Chondrocyte (in vitro differentiated cells): ENCODE results near the gene CPA1. TPM values are rescaled to one million over a fixed set of nuclear protein-coding genes. Genes with fewer than 3 reads are reported as not detected.

ENCODE experiments used
- DNase-seq: peaks from one replicate; pipeline ENCODE4 v3.0.0; 2021; ENCODE audit warnings: mixed read lengths, low spot score
- H3K27ac Mint-ChIP-seq: one replicate; pipeline ENCODE4 v1.8.0; 2021; ENCODE audit warnings: mild to moderate bottlenecking, moderate library complexity, mixed read lengths; ENCODE audit not compliant: unreplicated experiment
- H3K27me3 Mint-ChIP-seq: 2 replicates; pipeline ENCODE4 v1.8.0; 2021; ENCODE audit warnings: low read depth, mixed read lengths
- H3K36me3 Mint-ChIP-seq: 2 replicates; pipeline ENCODE4 v1.8.0; 2021; ENCODE audit warnings: low read depth, mixed read lengths
- H3K4me1 Mint-ChIP-seq: 2 replicates; pipeline ENCODE4 v1.8.0; 2021; ENCODE audit warnings: low read depth, mild to moderate bottlenecking, mixed read lengths
- H3K4me3 Mint-ChIP-seq: one replicate; pipeline ENCODE4 v1.8.0; 2021; ENCODE audit warnings: mild to moderate bottlenecking, moderate library complexity, mixed read lengths; ENCODE audit not compliant: unreplicated experiment
- H3K9me3 Mint-ChIP-seq: 2 replicates; pipeline ENCODE4 v1.8.0; 2021; ENCODE audit warnings: low read depth, mixed read lengths
- total RNA-seq: library from RNA; stranded (reverse); gene quantifications from 3 replicates; pipeline ENCODE4 v1.2.1, GENCODE V29; 2021
- TF ChIP-seq, protein P1 (sequence below): fragments of 200-600 bp; sonication (generic); IDR thresholded peaks from 2 replicates; pipeline ENCODE4 v1.5.0; 2021; ENCODE audit warnings: antibody characterized with exemption, mild to moderate bottlenecking, moderate library complexity

The CPA1 gene
- total RNA-seq, 1 donor from 2014 or later: 0.20 TPM

DNA sequence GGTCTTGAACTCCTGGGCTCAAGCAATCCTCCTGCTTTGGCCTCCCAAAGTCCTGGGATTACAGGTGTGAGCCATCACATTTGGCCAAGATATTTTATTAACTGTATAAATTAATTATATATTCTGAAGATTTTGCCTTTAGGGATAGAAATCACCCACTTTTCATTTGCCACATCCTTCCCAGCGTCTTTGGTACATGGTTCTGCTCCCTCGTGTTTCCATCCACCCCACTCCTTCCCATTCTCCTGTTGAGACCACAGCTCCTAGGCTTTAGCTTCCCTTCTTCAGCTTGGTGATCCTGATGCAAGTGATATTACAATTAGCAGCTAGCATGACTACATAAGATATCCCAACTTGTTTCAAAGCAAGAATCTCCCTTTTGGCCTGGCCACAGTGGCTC, 8.4 kb downstream of the CPA1 start:
- TF ChIP-seq, protein P1, sequence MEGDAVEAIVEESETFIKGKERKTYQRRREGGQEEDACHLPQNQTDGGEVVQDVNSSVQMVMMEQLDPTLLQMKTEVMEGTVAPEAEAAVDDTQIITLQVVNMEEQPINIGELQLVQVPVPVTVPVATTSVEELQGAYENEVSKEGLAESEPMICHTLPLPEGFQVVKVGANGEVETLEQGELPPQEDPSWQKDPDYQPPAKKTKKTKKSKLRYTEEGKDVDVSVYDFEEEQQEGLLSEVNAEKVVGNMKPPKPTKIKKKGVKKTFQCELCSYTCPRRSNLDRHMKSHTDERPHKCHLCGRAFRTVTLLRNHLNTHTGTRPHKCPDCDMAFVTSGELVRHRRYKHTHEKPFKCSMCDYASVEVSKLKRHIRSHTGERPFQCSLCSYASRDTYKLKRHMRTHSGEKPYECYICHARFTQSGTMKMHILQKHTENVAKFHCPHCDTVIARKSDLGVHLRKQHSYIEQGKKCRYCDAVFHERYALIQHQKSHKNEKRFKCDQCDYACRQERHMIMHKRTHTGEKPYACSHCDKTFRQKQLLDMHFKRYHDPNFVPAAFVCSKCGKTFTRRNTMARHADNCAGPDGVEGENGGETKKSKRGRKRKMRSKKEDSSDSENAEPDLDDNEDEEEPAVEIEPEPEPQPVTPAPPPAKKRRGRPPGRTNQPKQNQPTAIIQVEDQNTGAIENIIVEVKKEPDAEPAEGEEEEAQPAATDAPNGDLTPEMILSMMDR: no peak
- no peak for DNase-seq
- peaks cover 3% of the 10 kb centered on the region for H3K9me3 Mint-ChIP-seq
- H3K36me3 Mint-ChIP-seq: no peaks in the 10 kb centered on the region
- H3K4me1 Mint-ChIP-seq: peaks cover 28% of the 10 kb centered on the region
- peak overlapping the region; percentile 46 for H3K27ac Mint-ChIP-seq
- no peaks in the 10 kb centered on the region for H3K27me3 Mint-ChIP-seq
- no peak overlapping the region for H3K4me3 Mint-ChIP-seq

DNA sequence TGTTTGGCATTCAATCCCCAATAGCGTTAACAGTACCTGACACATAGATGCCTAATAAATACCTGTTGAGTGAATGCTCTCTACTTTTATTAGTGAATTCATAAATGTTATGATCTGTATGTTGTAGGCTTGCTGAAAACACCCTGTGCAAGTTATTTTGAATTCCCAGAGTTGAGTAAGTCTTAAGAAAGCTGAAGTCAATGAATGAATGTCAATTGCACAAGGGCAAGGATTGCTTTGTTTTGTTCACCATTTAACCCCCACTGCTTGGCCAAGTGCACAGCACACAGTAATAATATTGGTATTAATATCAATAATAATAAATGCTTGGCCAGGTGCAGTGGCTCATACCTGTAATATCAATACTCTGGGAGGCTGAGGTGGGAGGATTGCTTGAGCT, 10.2 kb downstream of the CPA1 start:
- peaks cover 34% of the 10 kb centered on the region for H3K4me1 Mint-ChIP-seq
- no peaks in the 10 kb centered on the region for H3K27me3 Mint-ChIP-seq
- H3K9me3 Mint-ChIP-seq: peaks cover 3% of the 10 kb centered on the region
- TF ChIP-seq, protein P1: no peak
- H3K36me3 Mint-ChIP-seq: no peaks in the 10 kb centered on the region
- H3K4me3 Mint-ChIP-seq: no peak overlapping the region
- no peak for DNase-seq
- H3K27ac Mint-ChIP-seq: no peak overlapping the region

DNA sequence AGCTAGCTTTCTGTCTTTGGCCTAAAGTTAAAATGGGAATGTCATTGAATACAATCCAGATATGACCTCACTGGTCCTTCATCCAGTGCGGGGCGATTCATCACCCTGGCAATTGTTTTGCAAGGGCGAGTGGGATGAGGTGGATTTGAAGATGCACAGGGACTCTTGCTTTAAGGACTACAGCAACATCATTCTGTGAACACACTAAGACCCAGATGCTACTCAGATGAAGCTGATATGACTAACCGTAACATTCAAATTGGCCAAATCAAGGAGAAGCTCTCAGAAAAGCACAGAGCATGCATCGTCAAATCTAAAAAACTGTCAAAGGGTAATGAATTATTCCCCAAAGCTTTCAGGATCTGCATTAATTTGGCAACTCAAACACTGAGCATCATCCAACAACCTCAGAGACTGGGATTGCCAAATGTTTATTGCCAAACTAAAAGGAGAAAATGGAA, 12.8 kb downstream of the CPA1 start:
- no peaks in the 10 kb centered on the region for H3K36me3 Mint-ChIP-seq
- DNase-seq: no peak
- H3K4me3 Mint-ChIP-seq: no peak overlapping the region
- no peak overlapping the region for H3K27ac Mint-ChIP-seq
- no peaks in the 10 kb centered on the region for H3K27me3 Mint-ChIP-seq
- peaks cover 3% of the 10 kb centered on the region for H3K9me3 Mint-ChIP-seq
- H3K4me1 Mint-ChIP-seq: peaks cover 52% of the 10 kb centered on the region
- TF ChIP-seq, protein P1: no peak

DNA sequence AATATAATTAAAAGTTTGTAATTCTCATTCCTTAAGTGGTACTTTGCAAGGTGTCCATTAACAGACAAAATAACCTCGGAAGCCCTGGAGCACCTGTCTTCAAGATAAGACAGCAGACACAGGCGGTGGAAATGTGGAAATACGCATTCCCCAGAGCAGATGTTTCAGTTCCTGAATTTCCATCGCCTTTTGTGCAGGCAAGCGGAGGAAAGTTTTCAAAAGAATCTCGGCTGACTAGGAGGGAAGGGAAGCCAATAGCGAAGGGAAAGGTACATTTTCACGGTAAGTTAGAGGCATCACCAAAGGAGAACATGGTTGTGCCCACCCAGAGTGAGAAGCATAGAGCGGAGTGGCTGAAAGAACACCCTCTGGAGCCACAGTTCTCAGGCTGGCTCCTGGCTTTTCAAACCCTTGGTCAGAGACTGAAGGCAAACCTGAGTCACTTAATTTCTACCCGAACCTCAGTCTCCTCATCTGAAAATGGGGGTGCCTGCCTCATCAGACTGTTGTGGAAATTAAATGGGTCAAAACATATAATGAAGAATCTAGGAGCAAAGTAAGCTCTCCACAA, 13.6 kb downstream of the CPA1 start:
- Mint-ChIP-seq H3K27ac (no peak overlapping the region), H3K9me3 (no peaks in the 10 kb centered on the region), H3K27me3 (no peaks in the 10 kb centered on the region), H3K36me3 (peaks cover 2% of the 10 kb centered on the region), H3K4me3 (no peak overlapping the region), H3K4me1 (peaks cover 54% of the 10 kb centered on the region)
- DNase-seq: no peak
- TF ChIP-seq, protein P1: no peak

DNA sequence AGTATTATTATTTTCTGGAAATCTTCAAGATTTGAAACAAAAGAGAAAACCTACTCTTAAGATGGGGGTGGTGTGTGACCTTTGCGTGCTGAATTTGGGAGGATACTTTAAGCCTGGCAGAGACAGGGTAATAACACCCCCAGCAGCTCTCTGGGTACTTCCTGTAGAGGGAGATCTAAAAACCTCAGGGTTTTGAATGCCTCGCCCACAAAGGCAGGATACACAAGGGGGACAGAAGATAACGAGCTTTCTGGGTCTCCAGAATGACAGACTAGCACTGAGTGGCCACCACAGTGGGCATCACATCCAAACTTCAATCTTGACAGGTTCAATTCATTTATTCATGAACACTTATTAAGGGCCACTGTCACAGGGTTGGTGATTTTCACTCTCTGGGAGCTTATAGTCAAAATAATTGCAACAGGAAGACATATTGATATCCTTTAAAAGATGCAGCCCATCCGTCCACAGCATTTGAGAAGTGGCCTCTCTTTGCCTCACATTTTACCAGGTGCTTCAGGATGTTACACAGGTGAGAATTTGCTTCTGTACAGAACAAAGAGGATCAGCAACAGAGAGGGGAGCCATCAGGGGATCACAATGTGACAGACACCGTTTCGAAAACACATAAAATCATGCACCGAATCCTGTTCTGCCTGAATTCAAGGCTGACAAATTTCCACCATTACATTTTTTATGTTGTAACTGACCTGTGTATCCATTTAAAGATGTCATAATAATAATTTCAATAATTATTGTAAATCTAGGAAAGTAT, 14.3 kb downstream of the CPA1 start:
- TF ChIP-seq, protein P1: no peak
- H3K36me3 Mint-ChIP-seq: peaks cover 2% of the 10 kb centered on the region
- H3K27ac Mint-ChIP-seq: no peak overlapping the region
- no peak for DNase-seq
- H3K9me3 Mint-ChIP-seq: no peaks in the 10 kb centered on the region
- H3K27me3 Mint-ChIP-seq: no peaks in the 10 kb centered on the region
- H3K4me1 Mint-ChIP-seq: peaks cover 60% of the 10 kb centered on the region
- H3K4me3 Mint-ChIP-seq: no peak overlapping the region
